Measurements from ENCODE around the gene SGMS1.
"Not testable (repeated sequence)": the region's sequence is repeated elsewhere in the genome, so short reads cannot be mapped to it uniquely, and the experiment has no call there.

Gene SGMS1

DNA sequence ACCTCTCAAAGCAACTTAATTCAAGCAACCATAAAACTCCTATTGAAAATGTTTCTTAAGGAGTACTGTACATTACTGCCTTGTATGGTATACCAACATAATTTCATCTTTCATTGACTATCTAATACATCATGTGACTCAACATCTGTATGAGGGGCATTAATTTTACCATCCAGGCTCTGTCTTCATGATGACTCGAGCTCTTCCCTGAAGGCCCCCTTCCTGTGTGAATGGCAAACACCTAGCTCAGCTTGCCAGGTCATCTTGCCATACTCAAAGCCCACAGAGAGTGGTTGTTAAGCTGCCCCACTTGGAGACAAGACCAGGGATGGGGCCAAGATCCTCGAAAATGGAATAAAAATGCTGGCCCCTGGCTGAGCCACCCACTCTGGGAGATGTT lies 82.4 kb downstream of the SGMS1 start:
- Histone ChIP-seq H3K9me3 (no peaks in the 10 kb centered on the region), H3K4me1 (peaks cover 0 to 8% (median 3%) of the 10 kb centered on the region in 4 donors), H3K27ac (no peak overlapping the region), H3K36me3 (no peaks in the 10 kb centered on the region), H3K27me3 (no peaks in the 10 kb centered on the region), H3K4me3 (no peak overlapping the region)
- intact Hi-C loops (cut with DNase I; ENCODE audit: low total_unique reads) = no loop called here
- DNase-seq = no peak
- TF ChIP-seq, protein P1, sequence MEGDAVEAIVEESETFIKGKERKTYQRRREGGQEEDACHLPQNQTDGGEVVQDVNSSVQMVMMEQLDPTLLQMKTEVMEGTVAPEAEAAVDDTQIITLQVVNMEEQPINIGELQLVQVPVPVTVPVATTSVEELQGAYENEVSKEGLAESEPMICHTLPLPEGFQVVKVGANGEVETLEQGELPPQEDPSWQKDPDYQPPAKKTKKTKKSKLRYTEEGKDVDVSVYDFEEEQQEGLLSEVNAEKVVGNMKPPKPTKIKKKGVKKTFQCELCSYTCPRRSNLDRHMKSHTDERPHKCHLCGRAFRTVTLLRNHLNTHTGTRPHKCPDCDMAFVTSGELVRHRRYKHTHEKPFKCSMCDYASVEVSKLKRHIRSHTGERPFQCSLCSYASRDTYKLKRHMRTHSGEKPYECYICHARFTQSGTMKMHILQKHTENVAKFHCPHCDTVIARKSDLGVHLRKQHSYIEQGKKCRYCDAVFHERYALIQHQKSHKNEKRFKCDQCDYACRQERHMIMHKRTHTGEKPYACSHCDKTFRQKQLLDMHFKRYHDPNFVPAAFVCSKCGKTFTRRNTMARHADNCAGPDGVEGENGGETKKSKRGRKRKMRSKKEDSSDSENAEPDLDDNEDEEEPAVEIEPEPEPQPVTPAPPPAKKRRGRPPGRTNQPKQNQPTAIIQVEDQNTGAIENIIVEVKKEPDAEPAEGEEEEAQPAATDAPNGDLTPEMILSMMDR (IDR thresholded peaks at IDR 0.05) = no peak

DNA sequence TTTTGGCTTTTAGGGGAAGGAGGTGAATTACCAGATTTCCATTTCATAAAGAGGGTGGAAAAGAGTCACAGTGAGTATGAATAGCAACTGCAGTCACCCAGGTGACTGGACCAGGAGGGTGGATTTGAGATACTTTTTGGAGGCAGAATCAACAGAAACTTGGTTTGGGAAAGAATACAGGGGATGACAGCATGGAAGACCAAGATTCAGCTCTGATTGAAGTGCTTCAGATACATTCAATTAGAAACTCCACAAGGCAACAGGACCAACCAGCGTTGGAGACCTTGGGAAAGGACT lies 83.0 kb downstream of the SGMS1 start:
- Histone ChIP-seq H3K4me1 (peaks cover 0 to 8% (median 3%) of the 10 kb centered on the region in 4 donors), H3K4me3 (no peak overlapping the region), H3K9me3 (no peaks in the 10 kb centered on the region), H3K36me3 (no peaks in the 10 kb centered on the region), H3K27ac (no peak overlapping the region), H3K27me3 (no peaks in the 10 kb centered on the region)
- TF ChIP-seq, protein P1 (IDR thresholded peaks at IDR 0.05) = no peak
- no peak for DNase-seq
- intact Hi-C loops (cut with DNase I; ENCODE audit: low total_unique reads) = no loop called here

DNA sequence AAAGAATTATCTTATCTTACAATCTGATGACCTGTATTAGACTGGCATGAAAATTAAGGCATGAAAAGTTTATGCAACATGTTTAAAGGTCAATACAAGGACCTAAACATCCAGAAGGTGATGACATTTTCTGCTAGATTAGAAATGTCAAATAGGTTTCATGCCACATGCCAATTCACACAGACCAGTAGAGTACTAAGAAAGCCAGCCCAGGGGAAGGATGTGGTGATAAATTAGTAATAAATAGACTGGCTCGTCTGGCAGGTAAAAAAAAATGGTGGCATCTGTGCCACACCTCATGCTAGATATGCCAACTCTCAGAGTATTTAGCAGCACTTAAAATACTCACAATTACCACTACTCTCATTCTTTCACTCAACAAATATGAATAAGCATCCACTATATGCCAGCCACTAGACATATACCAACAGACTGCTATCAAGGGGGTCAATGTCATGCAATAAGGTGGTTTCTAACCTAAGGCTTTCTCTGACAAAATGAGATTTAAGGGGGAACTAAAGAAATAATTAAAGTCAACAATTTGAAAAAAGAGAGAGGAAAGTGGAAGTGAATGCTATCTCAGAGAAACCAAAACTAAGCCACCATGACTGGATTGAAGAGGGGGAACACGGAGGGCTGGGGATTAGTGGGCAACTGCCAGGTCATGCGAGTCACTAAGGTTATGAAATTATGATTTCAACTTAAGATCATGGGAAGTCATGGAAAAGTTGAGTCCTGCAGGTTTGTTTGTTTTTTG lies 83.5 kb downstream of the SGMS1 start:
- Histone ChIP-seq H3K27me3 (no peaks in the 10 kb centered on the region), H3K4me1 (peaks cover 0 to 8% (median 3%) of the 10 kb centered on the region in 4 donors), H3K27ac (no peak overlapping the region), H3K36me3 (no peaks in the 10 kb centered on the region), H3K9me3 (no peaks in the 10 kb centered on the region), H3K4me3 (no peak overlapping the region)
- intact Hi-C loops (cut with DNase I; ENCODE audit: low total_unique reads) = no loop called here
- DNase-seq = no peak
- TF ChIP-seq, protein P1 (IDR thresholded peaks at IDR 0.05) = no peak

DNA sequence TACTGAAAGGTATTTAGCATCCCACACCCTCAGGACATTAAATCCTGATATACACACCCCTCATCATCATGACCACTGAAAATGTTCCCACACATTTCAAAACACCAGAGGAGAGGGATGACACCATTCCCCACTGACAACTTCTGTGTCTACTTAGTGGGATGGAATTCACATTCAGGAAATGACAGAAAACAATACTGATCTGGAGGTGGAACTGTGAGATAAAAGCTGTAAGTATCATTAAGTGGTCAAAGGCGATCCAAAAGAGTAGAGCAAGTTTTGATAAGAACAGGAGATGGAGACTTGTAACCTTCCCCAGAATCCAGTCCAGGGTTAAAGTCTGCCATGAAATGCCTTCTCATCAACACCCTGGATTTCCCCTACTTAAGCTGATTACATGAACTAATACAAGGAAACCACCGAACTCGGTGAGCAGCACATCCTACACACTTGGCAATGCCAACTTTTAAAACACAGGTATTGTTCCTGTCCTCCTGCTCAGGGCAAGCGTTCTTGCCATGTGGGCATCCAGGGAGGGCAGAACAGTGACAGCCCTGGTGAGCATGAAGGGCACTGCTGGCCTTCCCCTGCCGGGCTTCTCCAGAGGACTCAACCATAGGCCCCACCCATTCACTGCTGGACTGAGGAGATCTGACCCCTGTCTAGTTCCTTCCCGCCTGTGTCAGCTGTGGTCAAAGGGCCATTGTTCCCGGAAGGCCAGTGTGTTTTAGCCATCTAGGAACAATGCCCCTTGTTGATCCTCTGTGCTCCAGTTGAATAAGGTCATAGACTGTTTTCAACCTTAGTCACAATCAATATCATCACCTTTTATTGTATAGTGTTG lies 85.0 kb downstream of the SGMS1 start:
- Histone ChIP-seq H3K36me3 (no peaks in the 10 kb centered on the region), H3K4me3 (no peak overlapping the region), H3K27me3 (no peaks in the 10 kb centered on the region), H3K4me1 (peaks cover 0 to 13% (median 5%) of the 10 kb centered on the region in 4 donors), H3K27ac (no peak overlapping the region), H3K9me3 (no peaks in the 10 kb centered on the region)
- intact Hi-C loops (cut with DNase I; ENCODE audit: low total_unique reads) = no loop called here
- TF ChIP-seq, protein P1 (IDR thresholded peaks at IDR 0.05) = no peak
- no peak for DNase-seq

DNA sequence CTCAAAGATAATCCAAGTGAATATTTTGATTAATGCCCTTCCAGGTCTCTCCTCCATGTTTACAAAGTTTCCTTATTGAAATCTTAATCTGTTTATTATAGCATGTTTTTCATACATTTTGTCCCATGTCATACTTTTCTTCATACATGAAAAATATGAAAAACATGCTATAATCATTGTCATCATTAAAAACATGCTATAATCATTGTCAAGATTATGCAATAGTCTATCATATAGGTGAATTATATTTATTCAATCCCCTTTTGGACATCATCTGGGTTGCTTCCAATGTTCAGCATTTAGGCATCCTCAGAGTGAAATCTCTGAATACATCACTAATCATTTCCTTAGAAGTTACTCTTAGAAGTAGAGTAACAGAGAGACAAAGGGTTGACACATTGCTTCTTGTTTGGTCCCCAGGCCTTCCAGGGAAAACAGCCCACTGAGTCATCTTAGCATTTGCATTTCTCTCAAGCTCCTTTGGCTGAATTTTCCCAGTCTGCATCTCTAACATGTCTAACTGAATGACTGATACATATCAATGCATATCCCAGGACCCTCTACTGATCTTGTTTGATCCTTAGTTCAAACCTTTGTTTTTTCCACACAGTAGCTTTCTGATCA lies 87.0 kb downstream of the SGMS1 start:
- H3K36me3 ChIP-seq = no peaks in the 10 kb centered on the region
- peaks cover 0 to 8% (median 2%) of the 10 kb centered on the region in 4 donors for H3K4me1 ChIP-seq
- no peak overlapping the region for H3K4me3 ChIP-seq
- no peaks in the 10 kb centered on the region for H3K9me3 ChIP-seq
- intact Hi-C loops (cut with DNase I; ENCODE audit: low total_unique reads) = no loop called here
- no peaks in the 10 kb centered on the region for H3K27me3 ChIP-seq
- TF ChIP-seq, protein P1 (IDR thresholded peaks at IDR 0.05) = no peak
- DNase-seq = no peak
- H3K27ac ChIP-seq = no peak overlapping the region

DNA sequence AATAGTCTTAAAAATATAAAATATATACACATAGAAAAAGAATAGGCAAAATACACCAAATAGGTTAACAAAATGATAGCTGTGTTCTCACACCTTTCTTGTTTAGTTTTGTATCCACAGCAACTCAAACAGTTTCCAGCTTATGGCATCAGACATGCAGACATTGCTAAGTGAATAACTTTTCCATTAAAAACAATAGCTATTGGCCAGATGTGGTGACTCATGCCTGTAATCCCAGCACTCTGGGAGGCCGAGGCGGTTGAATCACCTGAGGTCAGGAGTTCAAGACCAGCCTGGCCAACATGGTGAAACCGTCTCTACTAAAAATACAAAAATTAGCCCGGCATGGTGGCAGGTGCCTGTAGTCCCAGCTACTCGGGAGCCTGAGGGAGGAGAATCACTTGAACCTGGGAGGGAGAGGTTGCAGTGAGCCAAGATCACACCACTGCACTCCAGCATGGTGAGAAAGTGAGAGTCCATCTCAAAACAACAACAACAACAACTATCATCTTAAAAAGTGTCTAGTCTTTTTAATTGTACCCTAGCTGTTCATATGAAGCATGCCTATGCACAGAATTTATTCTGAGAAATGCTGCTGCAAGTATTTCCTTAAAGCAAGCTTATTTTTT lies 88.9 kb downstream of the SGMS1 start:
- intact Hi-C loops (cut with DNase I; ENCODE audit: low total_unique reads); H3K27ac ChIP-seq; DNase-seq; H3K9me3 ChIP-seq; H3K27me3 ChIP-seq; H3K4me1 ChIP-seq; H3K4me3 ChIP-seq; H3K36me3 ChIP-seq: not testable (repeated sequence)
